Activated gamma-delta T cell treated with Interleukin-2 at 50 U/mL for 16 hours (primary cell): ENCODE measurements around the gene CFHR2.
"Not testable (repeated sequence)": the region's sequence is repeated elsewhere in the genome, so short reads cannot be mapped to it uniquely, and the experiment has no call there.

Experiments used
- DNase-seq: peaks from one replicate; pipeline ENCODE4 v3.0.0-alpha.2; 2020

The CFHR2 gene

DNA sequence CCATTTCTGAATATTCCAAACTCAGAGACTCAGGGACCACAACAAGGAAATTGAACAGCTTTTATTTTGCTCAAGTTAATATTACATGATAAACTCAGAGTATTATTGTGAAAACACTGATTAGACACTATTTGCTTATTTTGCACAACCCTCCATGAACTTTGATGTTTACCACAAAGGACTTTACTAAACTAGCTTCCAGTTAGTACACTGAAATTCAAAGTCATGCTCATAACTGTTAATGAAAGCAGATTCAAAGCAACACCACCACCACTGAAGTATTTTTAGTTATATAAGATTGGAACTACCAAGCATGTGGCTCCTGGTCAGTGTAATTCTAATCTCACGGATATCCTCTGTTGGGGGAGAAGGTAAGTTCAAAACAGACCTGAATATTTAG, at the start of gene CFHR2:
Gene CFHR2, plus strand, starts transcription at position 171 of the 400 bp plus-strand sequence. Its CDS starts 143 bp downstream, at position 314.
- not testable (repeated sequence) for DNase-seq

DNA sequence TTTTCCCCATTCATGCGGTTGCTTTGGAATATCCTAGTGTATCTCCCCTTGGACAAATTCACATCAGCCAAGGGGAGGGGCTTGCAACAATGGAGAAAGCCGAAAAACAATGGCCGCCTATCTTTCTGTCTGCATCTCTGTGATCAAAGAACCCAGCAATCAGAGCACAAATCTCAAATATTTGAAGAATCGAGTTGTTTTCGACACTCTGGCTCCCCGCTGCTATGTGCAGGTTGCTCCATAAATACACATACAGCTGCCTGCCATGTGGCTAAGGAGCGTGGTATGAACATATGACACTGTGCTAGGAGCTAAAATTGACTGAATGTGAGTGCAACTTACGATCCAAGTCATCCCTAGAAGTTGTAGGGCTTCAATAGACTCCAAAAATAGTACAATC, 47.2 kb upstream of the CFHR2 start:
- no peak for DNase-seq

DNA sequence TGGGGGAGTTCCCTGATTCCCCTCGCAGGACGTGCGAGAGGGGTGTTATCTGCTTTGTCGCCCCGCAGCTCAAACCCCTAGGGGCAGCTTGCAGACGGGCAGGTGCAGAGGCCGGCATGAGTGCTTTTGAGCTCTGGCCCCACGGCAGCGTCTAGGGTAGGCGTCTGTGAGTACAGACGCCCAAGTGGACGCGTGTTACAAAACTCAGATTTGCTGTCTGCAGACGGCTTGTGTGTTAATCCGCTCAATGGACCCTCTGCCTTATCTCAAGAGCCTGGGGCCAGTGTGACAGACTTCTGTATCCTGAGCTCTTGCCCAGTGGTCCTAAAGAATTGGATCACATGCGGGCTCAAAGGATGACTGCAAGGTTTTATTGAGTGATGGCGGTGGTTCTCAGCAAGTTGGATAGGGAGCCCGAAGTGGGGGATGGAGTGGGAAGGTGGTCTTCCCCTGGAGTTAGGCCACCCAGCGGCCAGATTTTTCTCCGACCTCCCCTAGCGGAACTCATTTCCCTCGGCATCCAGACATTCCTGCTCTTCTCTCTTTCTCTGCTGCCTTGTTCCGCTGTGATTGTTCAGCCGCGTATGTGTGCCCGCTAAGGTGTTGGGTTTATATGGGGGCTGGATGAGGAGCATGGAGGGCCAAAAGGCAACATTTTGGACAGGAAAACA, 46.2 kb upstream of the CFHR2 start:
- DNase-seq, result no peak

- no peak for DNase-seq
Observed at GRCh38 chr1:196902344-196902743, 41.2 kb upstream of the CFHR2 start.

DNA sequence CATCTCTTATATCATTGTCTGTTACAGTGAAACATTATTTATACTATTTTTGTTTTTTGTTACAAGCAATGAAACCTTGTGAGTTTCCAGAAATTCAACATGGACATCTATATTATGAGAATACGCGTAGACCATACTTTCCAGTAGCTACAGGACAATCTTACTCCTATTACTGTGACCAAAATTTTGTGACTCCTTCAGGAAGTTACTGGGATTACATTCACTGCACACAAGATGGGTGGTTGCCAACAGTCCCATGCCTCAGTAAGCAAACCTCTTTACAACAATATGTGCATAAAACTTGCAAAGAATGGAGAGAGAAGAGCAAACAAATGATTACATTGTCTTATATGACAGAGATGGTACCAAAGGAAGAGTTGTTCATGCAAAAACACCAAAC, 33.3 kb upstream of the CFHR2 start:
- no peak for DNase-seq

- not testable (repeated sequence) for DNase-seq
Observed at GRCh38 chr1:196912283-196912682, 31.3 kb upstream of the CFHR2 start.

DNA sequence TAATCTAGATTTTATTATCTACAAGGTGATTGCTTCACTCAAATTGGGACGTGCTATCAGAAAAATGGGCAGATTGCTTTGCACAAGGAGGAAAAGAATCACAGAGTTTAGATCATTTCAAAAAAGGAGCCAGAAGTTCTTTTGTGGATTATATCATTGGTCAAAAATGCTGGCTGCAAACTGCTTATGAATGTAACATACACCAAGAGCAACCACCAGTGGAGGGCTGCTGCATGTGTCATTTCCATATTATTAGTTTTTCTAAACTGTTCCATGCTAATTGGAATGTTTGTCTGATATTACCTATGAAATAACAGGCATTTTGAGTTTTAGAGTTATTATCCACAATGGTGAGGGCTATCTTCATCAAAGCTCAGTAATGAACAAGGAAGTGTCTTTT, 16.7 kb upstream of the CFHR2 start:
- not testable (repeated sequence) for DNase-seq

DNA sequence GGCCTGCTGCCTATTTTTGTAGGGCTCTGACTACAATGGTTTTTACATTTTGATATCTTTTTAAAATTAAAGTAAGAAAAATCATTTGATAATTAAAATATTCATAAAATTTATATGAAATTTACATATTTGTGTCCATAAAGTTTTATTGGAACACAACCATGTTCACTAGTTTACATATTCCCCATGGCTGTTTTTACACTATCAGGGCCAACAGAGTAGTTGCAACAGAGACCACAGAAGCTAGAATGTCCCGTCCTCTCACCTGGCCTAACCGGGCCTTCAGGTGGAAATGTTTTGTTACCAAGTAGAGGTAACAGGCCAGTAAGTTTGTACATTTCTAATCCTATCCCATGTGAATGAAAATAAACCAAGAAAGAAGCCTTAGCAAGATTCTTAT, 10.7 kb upstream of the CFHR2 start:
- DNase-seq, result not testable (repeated sequence)

DNA sequence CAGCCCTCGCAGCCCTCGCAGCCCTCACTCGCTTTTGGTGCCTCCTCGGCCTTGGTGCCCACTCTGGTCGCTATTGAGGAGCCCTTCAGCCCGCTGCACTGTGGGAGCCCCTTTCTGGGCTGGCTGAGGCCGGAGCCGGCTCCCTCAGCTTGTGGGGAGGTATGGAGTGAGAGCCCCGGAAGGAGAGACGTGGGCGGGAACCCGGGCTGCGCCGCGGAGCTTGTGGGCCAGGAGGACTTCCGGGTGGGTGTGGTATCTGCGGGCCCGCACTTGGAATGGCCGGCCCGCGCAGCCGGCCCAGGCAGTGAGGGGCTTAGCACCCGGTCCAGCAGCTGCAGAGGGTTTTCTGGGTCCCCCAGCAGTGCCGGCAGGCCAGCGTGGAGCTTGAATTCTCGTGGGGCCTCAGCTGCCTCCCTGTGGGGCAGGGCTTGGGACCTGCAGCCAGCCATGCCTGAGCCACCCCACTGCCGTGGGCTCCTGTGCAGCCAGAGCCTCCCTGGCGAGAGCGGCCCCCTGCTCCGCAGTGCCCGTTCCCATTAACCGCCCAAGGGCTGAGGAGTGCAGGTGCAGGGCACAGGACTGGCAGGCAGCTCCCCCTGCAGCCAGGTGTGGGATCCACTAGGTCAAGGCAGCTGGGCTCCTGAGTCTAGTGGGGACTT, 9.9 kb upstream of the CFHR2 start:
- no peak for DNase-seq

DNA sequence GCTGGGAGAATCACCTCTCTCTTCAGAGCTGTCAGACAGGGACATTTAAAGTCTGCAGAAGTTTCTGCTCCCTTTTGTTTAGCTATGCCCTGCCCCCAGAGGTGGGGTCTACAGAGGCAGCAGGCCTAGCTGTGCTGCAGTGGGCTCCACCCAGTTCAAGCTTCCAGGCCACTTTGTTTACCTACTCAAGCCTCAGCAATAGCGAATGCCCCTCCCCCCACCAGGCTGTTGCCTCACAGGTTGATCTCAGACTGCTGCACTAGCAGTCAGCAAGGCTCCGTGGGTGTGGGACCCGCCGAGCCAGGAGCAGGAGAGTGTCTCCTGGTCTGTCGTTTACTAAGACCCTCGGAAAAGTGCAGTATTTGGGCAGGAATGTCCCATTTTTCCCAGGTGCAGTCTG, 2.1 kb upstream of the CFHR2 start:
- DNase-seq, result not testable (repeated sequence)

DNA sequence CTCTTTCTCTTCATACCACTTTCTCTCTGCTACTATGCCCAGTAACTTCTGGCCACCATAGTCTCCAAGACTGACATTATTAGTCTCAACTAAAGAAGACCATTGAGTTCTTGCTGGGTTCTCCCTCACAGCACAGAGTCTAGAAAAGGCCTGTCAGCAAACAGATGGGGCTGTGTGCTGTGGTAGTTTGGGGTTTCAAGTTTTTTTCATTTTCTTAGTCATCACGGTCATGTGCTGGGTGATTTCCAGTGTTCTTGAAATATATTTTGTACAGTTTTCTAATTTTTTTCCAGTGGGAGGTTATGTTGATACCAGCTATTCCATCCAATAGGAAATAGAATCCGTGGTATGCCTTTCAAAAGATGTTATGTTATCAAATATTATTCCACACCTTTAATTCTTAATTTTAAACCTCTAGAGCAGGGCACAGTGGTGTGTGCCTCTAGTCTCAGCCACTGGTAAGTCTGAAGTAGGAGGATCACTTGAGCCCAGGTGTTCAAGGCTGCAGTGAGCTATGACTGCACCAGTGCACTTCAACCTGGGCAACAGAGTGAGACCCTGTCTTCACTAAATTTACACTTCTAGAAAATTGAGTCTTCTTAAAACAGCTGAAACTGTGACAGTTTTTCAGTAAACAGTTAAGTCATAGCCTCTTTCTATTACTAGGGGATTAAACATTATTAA, 8.3 kb downstream of the CFHR2 start:
- no peak for DNase-seq

GRCh38 chr1:196954778-196955177, 11.2 kb downstream of the CFHR2 start:
- no peak for DNase-seq

- DNase-seq, result no peak
Observed at GRCh38 chr1:196955926-196956325, 12.4 kb downstream of the CFHR2 start.

DNA sequence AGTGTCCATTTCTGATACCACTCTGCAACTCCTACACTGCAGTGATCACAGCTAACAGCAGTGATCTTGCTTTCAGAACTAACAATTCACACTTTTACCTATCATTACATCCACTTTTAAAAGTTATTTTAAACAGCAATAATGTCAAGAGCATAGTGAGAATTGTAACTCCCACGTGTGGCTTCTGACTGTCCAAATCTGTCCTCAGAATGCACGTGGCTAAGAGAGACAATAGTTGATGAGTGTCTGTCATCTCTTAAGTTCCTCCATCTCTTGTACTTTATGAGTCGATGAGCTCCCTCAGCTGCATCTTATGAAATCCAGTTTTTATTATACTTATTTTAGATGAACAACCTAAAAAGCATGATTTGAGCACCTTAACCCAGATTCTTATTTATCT, 17.3 kb downstream of the CFHR2 start:
- no peak for DNase-seq

DNA sequence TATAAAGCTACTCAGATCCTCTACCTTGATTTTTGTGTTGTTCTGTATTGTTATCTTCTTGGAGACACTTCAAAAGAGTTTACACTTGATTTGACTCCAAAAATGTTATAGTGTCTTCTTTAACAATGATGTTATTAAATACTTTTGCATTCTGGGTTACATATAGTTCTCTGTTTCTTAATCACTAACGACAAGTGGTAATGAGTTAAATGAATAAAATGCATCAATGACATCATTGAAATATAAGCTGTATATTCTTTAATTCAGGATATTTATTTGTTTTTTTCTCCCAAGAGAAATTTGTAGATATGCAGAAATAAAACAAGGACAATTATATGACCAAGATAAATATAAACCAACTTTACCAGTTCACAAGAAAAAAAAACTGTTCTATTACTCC, 26.6 kb downstream of the CFHR2 start:
- no peak for DNase-seq

DNA sequence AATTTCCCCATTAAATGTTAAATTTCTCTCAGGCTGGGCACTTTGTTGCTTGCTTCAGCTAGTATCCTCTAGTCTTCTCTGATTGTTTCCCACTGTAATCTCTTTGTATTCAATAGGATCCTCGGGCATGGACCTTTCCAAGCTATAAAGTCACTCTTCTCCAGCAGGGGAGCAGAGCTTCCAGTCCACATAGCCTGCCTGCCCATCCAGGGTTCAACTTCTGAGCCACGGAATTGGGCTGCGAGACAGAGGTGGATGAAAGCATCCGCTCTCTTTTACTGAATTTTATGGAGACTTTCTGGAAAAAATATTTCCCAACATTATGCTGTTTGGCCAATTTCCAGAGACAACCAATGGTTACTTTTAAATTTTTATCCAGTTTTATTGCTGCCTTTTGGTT, 32.7 kb downstream of the CFHR2 start:
- DNase-seq, result no peak

- DNase-seq, result no peak
Observed at GRCh38 chr1:196977278-196977677, 33.7 kb downstream of the CFHR2 start, which contains the start of gene CFHR5. Gene CFHR5 (plus strand): TSS chr1:196977556. CDS start chr1:196977665, 109 bp downstream.

DNA sequence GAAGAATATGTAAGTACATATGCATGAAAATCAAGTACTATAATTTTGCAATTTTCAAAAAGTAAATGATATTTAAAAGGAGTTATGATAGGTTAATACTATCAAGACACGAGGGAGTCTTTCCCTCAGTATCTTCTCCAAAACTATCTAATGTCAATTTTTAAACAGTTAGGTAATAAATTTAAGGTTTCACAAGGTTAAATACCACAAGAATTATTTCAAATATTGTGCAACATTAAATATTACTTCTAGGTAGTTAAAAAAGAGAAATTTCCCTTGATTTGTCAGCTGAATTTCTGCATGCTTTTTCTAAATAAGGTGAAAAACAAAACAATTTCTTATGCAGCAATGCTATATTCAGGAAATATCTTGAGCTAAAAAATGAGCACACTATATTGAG, 37.3 kb downstream of the CFHR2 start:
- no peak for DNase-seq

GRCh38 chr1:196982247-196982646, 38.7 kb downstream of the CFHR2 start:
- DNase-seq, result not testable (repeated sequence)

DNA sequence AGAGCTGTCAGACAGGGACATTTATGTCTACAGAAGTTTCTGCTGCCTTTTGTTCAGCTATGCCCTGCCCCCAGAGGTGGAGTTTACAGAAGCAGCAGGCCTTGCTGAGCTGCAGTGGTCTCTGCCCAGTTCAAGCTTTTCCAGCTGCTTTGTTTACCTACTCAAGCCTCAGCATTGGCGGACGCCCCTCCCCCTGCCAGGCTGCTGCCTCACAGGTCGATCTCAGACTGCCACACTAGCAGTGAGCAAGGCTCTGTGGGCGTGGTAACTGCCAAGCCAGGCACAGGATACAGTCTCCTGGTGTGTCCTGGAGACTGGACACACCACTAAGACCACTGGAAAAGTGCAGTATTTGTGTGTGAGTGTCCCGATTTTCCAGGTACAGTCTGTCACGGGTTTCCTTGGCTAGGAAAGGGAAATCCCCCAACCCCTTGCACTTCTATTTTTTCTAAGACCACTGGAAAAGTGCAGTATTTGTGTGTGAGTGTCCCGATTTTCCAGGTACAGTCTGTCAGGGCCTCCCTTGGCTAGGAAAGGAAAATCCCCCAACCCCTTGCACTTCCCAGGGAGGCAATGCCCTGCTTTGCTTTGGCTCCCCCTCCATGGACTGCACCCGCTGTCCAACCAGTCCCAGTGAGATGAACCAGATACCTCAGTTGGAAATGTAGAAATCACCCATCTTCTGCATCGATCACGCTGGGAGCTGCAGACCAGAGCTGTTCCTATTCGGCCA, 48.5 kb downstream of the CFHR2 start:
- not testable (repeated sequence) for DNase-seq

DNA sequence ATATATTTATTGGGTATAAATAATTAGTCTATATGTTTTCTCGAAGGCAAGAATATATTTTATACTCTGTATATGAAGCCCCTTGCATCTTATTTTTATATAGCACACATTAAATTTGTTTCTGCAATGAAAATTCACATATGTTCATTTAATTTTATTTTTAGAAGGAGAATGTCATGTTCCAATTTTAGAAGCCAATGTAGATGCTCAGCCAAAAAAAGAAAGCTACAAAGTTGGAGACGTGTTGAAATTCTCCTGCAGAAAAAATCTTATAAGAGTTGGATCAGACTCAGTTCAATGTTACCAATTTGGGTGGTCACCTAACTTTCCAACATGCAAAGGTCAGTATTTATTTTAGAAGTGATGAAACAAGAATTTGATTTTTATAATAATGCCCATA, 50.4 kb downstream of the CFHR2 start:
- DNase-seq, result no peak

DNA sequence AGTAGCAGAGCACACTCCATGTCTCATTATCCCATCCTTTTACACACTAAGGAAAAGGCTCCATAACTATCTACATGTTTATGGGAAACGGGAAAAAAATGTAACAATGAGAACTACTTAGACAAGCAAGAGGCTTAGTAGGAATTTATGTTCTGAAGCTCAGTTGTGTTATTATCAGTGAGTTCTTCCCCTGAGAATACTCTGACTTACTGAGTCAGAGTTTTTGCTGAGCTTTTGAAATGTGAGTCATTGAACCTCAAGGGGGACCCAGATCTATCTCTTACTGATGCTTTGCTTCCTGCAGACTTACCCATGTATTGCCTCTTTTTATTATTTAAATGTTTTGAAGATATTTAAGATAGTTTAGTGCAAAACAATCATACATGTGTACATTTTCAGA, 53.9 kb downstream of the CFHR2 start:
- DNase-seq, result no peak

- no peak for DNase-seq
Observed at GRCh38 chr1:197001828-197002227, 58.3 kb downstream of the CFHR2 start.
